ENCODE data around the gene PLAAT3.
"Not testable (repeated sequence)": the region's sequence is repeated elsewhere in the genome, so short reads cannot be mapped to it uniquely, and the experiment has no call there.

DNA sequence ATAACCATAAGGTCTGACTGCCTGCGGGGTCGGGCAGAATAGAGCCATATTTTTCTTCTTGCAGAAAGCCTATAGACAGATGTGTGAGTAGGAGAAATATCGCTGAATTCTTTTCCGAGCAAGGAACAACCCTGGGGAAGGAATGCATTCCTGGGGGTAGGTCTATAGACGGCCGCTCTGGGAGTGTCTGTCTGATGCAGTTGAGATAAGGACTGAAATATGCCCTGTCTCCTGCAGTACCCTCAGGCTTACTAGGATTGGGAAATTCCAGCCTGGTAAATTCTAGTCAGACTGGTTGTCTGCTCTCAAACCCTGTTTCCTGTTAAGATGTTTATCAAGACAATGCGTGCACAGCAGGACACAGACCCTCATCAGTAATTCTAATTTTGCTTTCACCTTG, 33.0 kb downstream of the PLAAT3 start:
- TF ChIP-seq CTCF, POLR2A (IDR thresholded peaks at IDR 0.05): not testable (repeated sequence)
